ENCODE results near the gene APOL2. TPM values are rescaled to one million over a fixed set of nuclear protein-coding genes. Genes with fewer than 3 reads are reported as not detected.

APOL2 gene
- total and polyA plus RNA-seq, 10 of the 15 experiments (the other 5 are each of a cell fraction or from before 2014, with no cell fraction given), result 4.4 to 39.9 (median 25.0) TPM

GRCh38 chr22:36226189-36226588, 13.1 kb downstream of the APOL2 start:
- H4K20me1 ChIP-seq (ENCODE audit: control insufficient read depth, insufficient read depth), result no peaks in the 10 kb centered on the region
- H3K27ac ChIP-seq (ENCODE audit: control insufficient read depth, insufficient read depth), result no peak overlapping the region
- H3K9me3 ChIP-seq (replicated peaks; ENCODE audit: control insufficient read depth, insufficient read depth, low read length), result no peaks in the 10 kb centered on the region
- H2AFZ ChIP-seq (ENCODE audit: control insufficient read depth, low read depth, low read length), result no peak overlapping the region
- H3K4me3 ChIP-seq, result no peak overlapping the region
- H3K4me1 ChIP-seq (ENCODE audit: control insufficient read depth, insufficient read depth, low read length), result no peaks in the 10 kb centered on the region
- intact Hi-C loops (cut with micrococcal nuclease; ENCODE audit: unreplicated experiment) (no loop called here), in situ Hi-C loops (cut with MboI) (no loop called here)
- BruUV-seq (replicated peaks), result no TSS peak
- ChIA-PET POLR2A (no interaction called here), SMC1A (ENCODE audit: uncharacterized antibody, unreplicated experiment) (interaction anchor here (2.6 kb wide), 1 partner anchor 11 kb away, joined by 12 read pairs; no protein-coding TSS in a partner anchor), RAD21 (ENCODE audit: unreplicated experiment) (no interaction called here), CTCF (interaction anchor here (1.0 to 2.6 kb wide), 3 partner anchors 14 to 53 kb away, joined by 3 to 6 read pairs (median 4); no protein-coding TSS in a partner anchor)
- no peaks in the 10 kb centered on the region for H3K27me3 ChIP-seq (replicated peaks in 1 of 2; ENCODE audit: control insufficient read depth in 2 of 2, insufficient read depth in 2 of 2, low read length in 1 of 2)
- no peaks in the 10 kb centered on the region for H3K79me2 ChIP-seq (ENCODE audit: control insufficient read depth, insufficient read depth, low read length)
- no peak for TF ChIP-seq ZNF24 (IDR thresholded peaks at IDR 0.05)
- no peak for TF ChIP-seq SMAD1 (IDR thresholded peaks at IDR 0.05; ENCODE audit: low read depth, partially characterized antibody)
- TF ChIP-seq NR2C1 (IDR thresholded peaks at IDR 0.05), result no peak
- no peak for TF ChIP-seq RELB (IDR thresholded peaks at IDR 0.05; ENCODE audit: low read depth)
- TF ChIP-seq TBL1XR1 (IDR thresholded peaks at IDR 0.05; ENCODE audit: low read depth, low read length), result no peak
- TF ChIP-seq CHD1 (IDR thresholded peaks at IDR 0.05; ENCODE audit: low read depth, low read length), result no peak
- no peak for TF ChIP-seq MEF2A (IDR thresholded peaks at IDR 0.05; ENCODE audit: insufficient read depth, low read depth, low read length)
- TF ChIP-seq SREBF1 (IDR thresholded peaks at IDR 0.05; ENCODE audit: low read length), result no peak
- TF ChIP-seq ZBTB40 (IDR thresholded peaks at IDR 0.05; ENCODE audit: borderline replicate concordance), result no peak
- H3K36me3 ChIP-seq (ENCODE audit: control insufficient read depth in 2 of 2, insufficient read depth in 2 of 2, low read length in 1 of 2), result peaks cover 4 to 11% of the 10 kb centered on the region in 2 experiments
- H3K4me2 ChIP-seq (ENCODE audit: control insufficient read depth, insufficient read depth), result no peak overlapping the region
- no peak overlapping the region for H3K9ac ChIP-seq (ENCODE audit: control insufficient read depth, insufficient read depth, low read length)
- 91% methylated on average over 5 of the region's 5 CpGs for WGBS (ENCODE audit: insufficient coverage, insufficient replicate concordance, low lambda C conversion rate, missing lambda C conversion rate)
- DNase-seq (ENCODE audit: low read depth, low spot score) (no peak), FAIRE-seq (no peak), ATAC-seq (no peak)
